Ishikawa (cell line): ENCODE results near the gene TGM2.

Experiments used
- CEBPB ChIP-seq: IDR thresholded peaks from 2 replicates; pipeline ENCODE4 v1.6.1; 2012
- CREB1 ChIP-seq: IDR thresholded peaks from 2 replicates; pipeline ENCODE4 v1.6.1; 2012; ENCODE audit warnings: low read depth
- EP300 ChIP-seq: IDR thresholded peaks from 2 replicates; pipeline ENCODE4 v1.6.1; 2012; ENCODE audit warnings: borderline replicate concordance
- MAX ChIP-seq: IDR thresholded peaks from 2 replicates; pipeline ENCODE4 v1.6.1; 2012
- RAD21 ChIP-seq: IDR thresholded peaks from 2 replicates; pipeline ENCODE4 v1.6.1; 2012; ENCODE audit warnings: low read depth
- REST ChIP-seq: IDR thresholded peaks from 2 replicates; pipeline ENCODE4 v1.6.1; 2012; ENCODE audit warnings: low read depth, mild to moderate bottlenecking
- TAF1 ChIP-seq: IDR thresholded peaks from 2 replicates; pipeline ENCODE4 v1.6.1; 2012; ENCODE audit warnings: low read depth, mild to moderate bottlenecking
- TCF12 ChIP-seq: IDR thresholded peaks from 2 replicates; pipeline ENCODE4 v1.6.1; 2012; ENCODE audit warnings: low read depth
- TEAD4 ChIP-seq: IDR thresholded peaks from 2 replicates; pipeline ENCODE4 v1.6.1; 2012
- USF1 ChIP-seq: IDR thresholded peaks from 2 replicates; pipeline ENCODE4 v1.6.1; 2012
- YY1 ChIP-seq: IDR thresholded peaks from 2 replicates; pipeline ENCODE4 v1.6.1; 2012; ENCODE audit warnings: low read depth
- ZBTB7A ChIP-seq: IDR thresholded peaks from 2 replicates; pipeline ENCODE4 v1.6.1; 2012; ENCODE audit warnings: low read depth

GRCh38 chr20:38152175-38152620, 12.9 kb downstream of the TGM2 start:
- TF ChIP-seq TEAD4: no peak
- no peak for TF ChIP-seq EP300
- no peak for TF ChIP-seq MAX
- no peak for TF ChIP-seq YY1
- no peak for TF ChIP-seq USF1
- no peak for TF ChIP-seq REST
- no peak for TF ChIP-seq RAD21
- TF ChIP-seq TCF12: no peak
- TF ChIP-seq CREB1: no peak
- TF ChIP-seq CEBPB: no peak
- no peak for TF ChIP-seq TAF1
- TF ChIP-seq ZBTB7A: no peak
